Upper lobe of left lung (tissue), 6 donors: ENCODE results near the gene CNGB1. TPM values are rescaled to one million over a fixed set of nuclear protein-coding genes. Genes with fewer than 3 reads are reported as not detected.

Source experiments
- ATAC-seq, 2 donors: fragments of 200-7000 bp; cut with Tn5 transposase; one replicate each; pipeline ENCODE4 v1.9.1; 2022; ENCODE audit warnings: mild to moderate bottlenecking in 2 of 2, moderate library complexity in 2 of 2; ENCODE audit not compliant: low FRiP score in 2 of 2
- DNase-seq, 2 donors: peaks; one replicate each; pipeline ENCODE4 v3.0.0-alpha.2; 2019 to 2020
- H3K27ac ChIP-seq, 4 donors: fragments of 200-600 bp; sonication (generic); one replicate each; pipeline ENCODE4 v1.5.1; 2016 to 2019
- H3K27me3 ChIP-seq, 4 donors: fragments of 200-600 bp; sonication (generic); one replicate each; pipeline ENCODE4 v1.5.1; 2017 to 2019
- H3K36me3 ChIP-seq, 4 donors: fragments of 200-600 bp; sonication (generic); one replicate each; pipeline ENCODE4 v1.5.1; 2016 to 2019
- H3K4me1 ChIP-seq, 4 donors: fragments of 200-600 bp; sonication (generic); one replicate each; pipeline ENCODE4 v1.5.1; 2018 to 2019
- H3K4me3 ChIP-seq, 4 donors: fragments of 200-600 bp; sonication (generic); one replicate each; pipeline ENCODE4 v1.5.1; 2017 to 2019; ENCODE audit warnings: mild to moderate bottlenecking in 2 of 4, moderate library complexity in 1 of 4
- H3K9me3 ChIP-seq, 4 donors: fragments of 200-600 bp; sonication (generic); one replicate each; pipeline ENCODE4 v1.5.1; 2018 to 2019
- CTCF ChIP-seq, 6 experiments: fragments of 450-650 bp in 4 of 6; fragments of 200-600 bp in 2 of 6; sonication (generic) in 2 of 6; IDR thresholded peaks; one replicate each; pipeline ENCODE4 v1.5.1; 2016 to 2019; ENCODE audit warnings: antibody characterized with exemption in 6 of 6
- EP300 ChIP-seq, 4 donors: sonication (generic); formaldehyde crosslinking; IDR thresholded peaks; one replicate each; pipeline ENCODE4 v1.5.1; 2017; ENCODE audit warnings: antibody characterized with exemption in 4 of 4, control low read depth in 2 of 4
- WGBS, 2 donors: methylation state at CpG; one replicate each; pipeline ENCODE4 v1.1.5; 2017 to 2018; 5-methylcytosine and 5-hydroxymethylcytosine counted together
- total RNA-seq, 6 donors: library from RNA; depleted of rRNA in 4 of 6; stranded (reverse); fragments of >200 nt in 4 of 6; gene quantifications; one replicate each; pipeline versions ENCODE4 v1.1.0 to v1.2.1, GENCODE V29; 2016 to 2021
- donor health status: DM: no; HTN: no; CAD: no; lungs with moderate emphysema.
- donor health status: DM: no; HTN: yes; CAD: no; lungs with severe emphysema.

CNGB1 gene
- total RNA-seq, 6 donors from 2014 or later = 0.06 to 0.39 TPM; not detected in 4

- no peak for TF ChIP-seq CTCF (IDR thresholded peaks at IDR 0.05)
- no peak for TF ChIP-seq EP300 (IDR thresholded peaks at IDR 0.05)
- Histone ChIP-seq H3K4me3 (no peak overlapping the region), H3K4me1 (no peaks in the 10 kb centered on the region), H3K36me3 (no peaks in the 10 kb centered on the region), H3K27me3 (no peaks in the 10 kb centered on the region), H3K9me3 (no peaks in the 10 kb centered on the region), H3K27ac (no peak overlapping the region)
- DNase-seq = no peak
- ATAC-seq = no peak
- 68 to 74% methylated on average over 5 of the region's 5 CpGs for WGBS, 2 donors
These were observed 136.0 kb downstream of the CNGB1 start for GRCh38 chr16:57834936-57835335.

Other genes starting within 250 kb of the CNGB1 start
- gene KATNB1, start 235.4 kb downstream of the CNGB1 start, total RNA-seq = 10 to 100 TPM; 19.6 to 26.6 (median 21.5) TPM
- gene KIFC3, start 168.6 kb downstream of the CNGB1 start, total RNA-seq = 100 to 1,000 TPM in 4 of 6 donors, 10 to 100 TPM in 2; 82.6 to 340 (median 110) TPM
- 10 to 100 TPM in 4 of 6 donors, 1 to 10 TPM in 2; 8.0 to 28.3 (median 13.3) TPM for gene ZNF319, start 29.5 kb upstream of the CNGB1 start, total RNA-seq
- gene USB1, start 30.3 kb upstream of the CNGB1 start, total RNA-seq = 10 to 100 TPM; 32.7 to 55.5 (median 46.5) TPM
- 10 to 100 TPM; 14.7 to 30.5 (median 25.3) TPM for gene MMP15, start 54.6 kb upstream of the CNGB1 start, total RNA-seq
- gene CFAP20, start 158.3 kb upstream of the CNGB1 start, total RNA-seq = 10 to 100 TPM; 12.6 to 43.3 (median 26.4) TPM
- 10 to 100 TPM; 34.7 to 73.9 (median 46.1) TPM for gene CSNK2A2, start 227.0 kb upstream of the CNGB1 start, total RNA-seq